ENCODE measurements around the gene MTMR10. TPM values are rescaled to one million over a fixed set of nuclear protein-coding genes. Genes with fewer than 3 reads are reported as not detected.

Gene MTMR10
- total and polyA plus RNA-seq, 2 donors = 17.2 to 19.8 TPM

- no peak overlapping the region for H3K4me3 ChIP-seq (ENCODE audit: low read length in 2 of 2)
- H3K27ac ChIP-seq (ENCODE audit: low read depth in 1 of 2, low read length in 1 of 2) = no peak overlapping the region
- H3K9me3 ChIP-seq (ENCODE audit: control insufficient read depth in 2 of 2, insufficient read depth in 1 of 2, low read length in 1 of 2) = peaks cover 0 to 3% of the 10 kb centered on the region in 2 donors
- no peaks in the 10 kb centered on the region for H3K4me1 ChIP-seq (ENCODE audit: control insufficient read depth in 2 of 2, insufficient read depth in 2 of 2, low read length in 2 of 2)
- H3K27me3 ChIP-seq (ENCODE audit: control insufficient read depth in 2 of 2, insufficient read depth in 1 of 2, low read length in 1 of 2) = no peaks in the 10 kb centered on the region
- 99% methylated on average over 1 of the region's 1 CpG for WGBS
- peaks cover 63 to 82% of the 10 kb centered on the region in 2 donors for H3K36me3 ChIP-seq (ENCODE audit: control insufficient read depth in 2 of 2, insufficient read depth in 2 of 2, low read length in 1 of 2)
- no peak for DNase-seq (ENCODE audit: low read depth in 6 of 9, low spot score in 9 of 9)
These were observed 36.8 kb downstream of the MTMR10 start for GRCh38 chr15:30954674-30955073.

DNA sequence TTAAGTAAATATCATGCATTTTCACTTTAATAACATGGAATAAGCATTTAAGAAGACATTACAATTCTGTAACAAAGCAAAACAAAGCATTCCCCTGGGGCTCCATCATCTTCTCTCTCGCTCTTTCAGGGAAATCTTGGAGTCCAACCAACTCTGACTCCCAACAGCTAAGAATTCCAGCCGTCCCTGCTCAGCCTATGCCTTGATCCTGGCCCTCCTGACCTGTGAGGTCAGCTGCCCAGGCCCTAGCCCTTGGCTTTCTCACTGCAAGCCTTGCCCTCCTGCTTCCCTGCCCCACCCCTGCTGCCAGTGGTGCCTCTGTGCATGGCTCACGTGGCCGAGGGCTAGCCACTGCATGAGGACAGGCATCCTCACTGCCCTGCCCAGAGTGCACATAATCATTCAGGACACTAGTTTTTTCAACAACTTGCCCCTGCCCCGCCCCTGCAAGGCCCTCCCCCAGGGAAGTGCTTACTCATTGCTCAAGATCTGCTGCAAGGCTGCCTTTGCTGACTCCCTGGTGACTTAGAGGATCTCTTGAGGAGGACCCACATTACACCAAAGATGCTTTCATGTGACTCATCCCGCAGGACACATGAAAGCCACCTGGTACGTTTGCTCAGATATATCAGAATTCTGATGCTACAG, 37.6 kb downstream of the MTMR10 start:
- peaks cover 59 to 82% of the 10 kb centered on the region in 2 donors for H3K36me3 ChIP-seq (ENCODE audit: control insufficient read depth in 2 of 2, insufficient read depth in 2 of 2, low read length in 1 of 2)
- no peak for DNase-seq (ENCODE audit: low read depth in 6 of 9, low spot score in 9 of 9)
- peaks cover 0 to 3% of the 10 kb centered on the region in 2 donors for H3K9me3 ChIP-seq (ENCODE audit: control insufficient read depth in 2 of 2, insufficient read depth in 1 of 2, low read length in 1 of 2)
- H3K4me1 ChIP-seq (ENCODE audit: control insufficient read depth in 2 of 2, insufficient read depth in 2 of 2, low read length in 2 of 2) = no peaks in the 10 kb centered on the region
- H3K27me3 ChIP-seq (ENCODE audit: control insufficient read depth in 2 of 2, insufficient read depth in 1 of 2, low read length in 1 of 2) = no peaks in the 10 kb centered on the region
- H3K27ac ChIP-seq (ENCODE audit: low read depth in 1 of 2, low read length in 1 of 2) = no peak overlapping the region
- 91% methylated on average over 7 of the region's 7 CpGs for WGBS
- H3K4me3 ChIP-seq (ENCODE audit: low read length in 2 of 2) = no peak overlapping the region

DNA sequence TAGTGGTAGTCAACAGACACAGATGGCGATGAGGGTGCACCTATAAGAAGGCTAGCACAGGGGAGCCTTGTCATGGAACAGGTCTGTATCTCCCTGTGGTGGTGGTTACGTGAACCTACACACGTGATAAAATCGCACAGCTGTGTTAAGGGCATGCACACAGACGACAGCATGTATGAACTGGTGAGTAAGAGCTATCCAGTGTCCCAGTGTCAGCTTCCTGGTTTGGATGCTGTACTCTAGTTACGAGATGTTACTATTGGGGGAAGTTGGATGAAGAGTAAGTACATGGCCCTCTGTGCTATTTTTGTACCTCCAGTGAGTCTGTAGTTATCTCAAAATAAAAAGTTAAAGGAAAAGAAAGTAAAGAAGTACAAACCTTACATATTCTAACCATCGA, 38.2 kb downstream of the MTMR10 start:
- peaks cover 55 to 83% of the 10 kb centered on the region in 2 donors for H3K36me3 ChIP-seq (ENCODE audit: control insufficient read depth in 2 of 2, insufficient read depth in 2 of 2, low read length in 1 of 2)
- H3K9me3 ChIP-seq (ENCODE audit: control insufficient read depth in 2 of 2, insufficient read depth in 1 of 2, low read length in 1 of 2) = peaks cover 0 to 3% of the 10 kb centered on the region in 2 donors
- WGBS = 98% methylated on average over 7 of the region's 7 CpGs
- no peaks in the 10 kb centered on the region for H3K4me1 ChIP-seq (ENCODE audit: control insufficient read depth in 2 of 2, insufficient read depth in 2 of 2, low read length in 2 of 2)
- H3K27ac ChIP-seq (ENCODE audit: low read depth in 1 of 2, low read length in 1 of 2) = no peak overlapping the region
- no peak overlapping the region for H3K4me3 ChIP-seq (ENCODE audit: low read length in 2 of 2)
- H3K27me3 ChIP-seq (ENCODE audit: control insufficient read depth in 2 of 2, insufficient read depth in 1 of 2, low read length in 1 of 2) = no peaks in the 10 kb centered on the region
- DNase-seq (ENCODE audit: low read depth in 6 of 9, low spot score in 9 of 9) = no peak

DNA sequence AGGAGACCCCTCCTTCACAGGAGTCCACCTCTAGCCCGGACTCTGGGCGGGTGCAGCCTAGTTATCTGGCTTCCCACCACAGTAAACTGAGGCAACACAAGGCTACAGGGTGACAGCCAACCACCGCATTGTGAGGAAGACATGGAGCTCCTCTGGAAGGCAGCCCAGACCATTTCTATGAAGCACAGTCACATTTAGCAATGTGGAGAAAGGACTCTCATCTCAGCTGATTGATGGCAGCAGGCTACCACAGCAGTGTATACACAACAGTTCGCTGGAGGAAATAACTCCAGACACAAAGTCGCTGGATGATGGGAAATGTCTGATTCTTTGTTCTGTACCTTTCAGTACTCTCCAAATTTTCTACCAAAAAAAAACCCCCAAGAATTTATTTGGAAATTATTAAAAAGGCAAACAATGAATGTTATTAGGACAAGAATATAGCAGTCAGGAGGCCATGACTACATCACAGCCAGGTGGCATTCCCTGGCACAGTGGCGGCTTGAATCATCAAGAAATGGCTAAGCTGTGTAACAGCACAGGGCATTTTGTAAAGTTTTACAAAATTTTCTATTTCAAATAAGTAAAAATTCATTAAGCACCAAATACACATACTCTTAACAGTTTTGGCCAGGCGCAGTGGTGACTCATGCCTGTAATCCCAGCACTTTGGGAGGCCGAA, 47.6 kb downstream of the MTMR10 start:
- Histone ChIP-seq H3K9me3 (ENCODE audit: control insufficient read depth in 2 of 2, insufficient read depth in 1 of 2, low read length in 1 of 2) (no peaks in the 10 kb centered on the region), H3K4me3 (ENCODE audit: low read length in 2 of 2) (no peak overlapping the region), H3K27ac (ENCODE audit: low read depth in 1 of 2, low read length in 1 of 2) (no peak overlapping the region), H3K27me3 (ENCODE audit: control insufficient read depth in 2 of 2, insufficient read depth in 1 of 2, low read length in 1 of 2) (no peaks in the 10 kb centered on the region), H3K4me1 (ENCODE audit: control insufficient read depth in 2 of 2, insufficient read depth in 2 of 2, low read length in 2 of 2) (no peaks in the 10 kb centered on the region), H3K36me3 (ENCODE audit: control insufficient read depth in 2 of 2, insufficient read depth in 2 of 2, low read length in 1 of 2) (peaks cover 65 to 82% of the 10 kb centered on the region in 2 donors)
- 97% methylated on average over 8 of the region's 8 CpGs for WGBS
- DNase-seq (ENCODE audit: low read depth in 6 of 9, low spot score in 9 of 9) = no peak

DNA sequence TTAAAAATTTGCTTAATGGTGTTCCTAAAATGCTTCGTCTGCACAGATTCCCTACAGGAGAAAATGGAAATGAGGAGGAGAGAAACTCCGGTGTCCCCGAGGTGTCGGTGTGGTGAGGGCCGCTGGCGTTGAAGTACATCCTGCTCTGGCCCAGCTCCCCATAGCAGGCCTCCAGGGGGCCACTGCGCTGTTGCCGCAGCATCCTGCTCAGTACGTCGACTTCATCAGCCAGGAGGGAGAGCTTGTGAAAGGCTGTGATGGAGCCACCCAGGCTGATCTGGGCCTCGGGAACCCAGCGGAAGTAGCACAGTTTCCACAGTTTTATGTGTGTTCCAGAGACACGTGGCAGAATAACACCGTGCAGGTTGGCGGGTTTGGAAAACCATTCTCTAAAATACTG, 49.9 kb downstream of the MTMR10 start:
- no peak for DNase-seq (ENCODE audit: low read depth in 6 of 9, low spot score in 9 of 9)
- no peaks in the 10 kb centered on the region for H3K27me3 ChIP-seq (ENCODE audit: control insufficient read depth in 2 of 2, insufficient read depth in 1 of 2, low read length in 1 of 2)
- peaks cover 63 to 76% of the 10 kb centered on the region in 2 donors for H3K36me3 ChIP-seq (ENCODE audit: control insufficient read depth in 2 of 2, insufficient read depth in 2 of 2, low read length in 1 of 2)
- H3K27ac ChIP-seq (ENCODE audit: low read depth in 1 of 2, low read length in 1 of 2) = no peak overlapping the region
- H3K4me3 ChIP-seq (ENCODE audit: low read length in 2 of 2) = no peak overlapping the region
- WGBS = 97% methylated on average over 15 of the region's 15 CpGs
- no peaks in the 10 kb centered on the region for H3K9me3 ChIP-seq (ENCODE audit: control insufficient read depth in 2 of 2, insufficient read depth in 1 of 2, low read length in 1 of 2)
- H3K4me1 ChIP-seq (ENCODE audit: control insufficient read depth in 2 of 2, insufficient read depth in 2 of 2, low read length in 2 of 2) = no peaks in the 10 kb centered on the region

DNA sequence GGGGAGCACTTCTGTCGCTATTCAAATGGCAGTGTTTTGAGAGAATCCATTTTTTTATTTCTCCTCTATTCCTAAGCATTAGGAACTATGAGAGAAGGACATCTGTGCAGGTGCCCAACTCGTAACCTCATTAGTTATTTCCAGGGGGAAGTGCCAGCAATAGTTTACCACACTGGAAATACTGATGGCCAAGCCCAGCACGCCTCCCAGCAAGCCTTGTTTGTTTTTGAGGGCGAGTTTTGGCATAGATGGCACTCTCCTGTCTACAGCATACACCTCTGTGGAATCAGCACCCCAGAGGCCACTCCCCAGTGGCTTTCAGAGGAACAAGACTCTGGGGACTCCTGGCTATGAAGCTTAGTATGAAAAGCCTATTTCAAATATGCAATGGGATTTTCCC, 51.1 kb downstream of the MTMR10 start:
- Histone ChIP-seq H3K36me3 (ENCODE audit: control insufficient read depth in 2 of 2, insufficient read depth in 2 of 2, low read length in 1 of 2) (peaks cover 52 to 68% of the 10 kb centered on the region in 2 donors), H3K27me3 (ENCODE audit: control insufficient read depth in 2 of 2, insufficient read depth in 1 of 2, low read length in 1 of 2) (no peaks in the 10 kb centered on the region), H3K9me3 (ENCODE audit: control insufficient read depth in 2 of 2, insufficient read depth in 1 of 2, low read length in 1 of 2) (no peaks in the 10 kb centered on the region), H3K4me1 (ENCODE audit: control insufficient read depth in 2 of 2, insufficient read depth in 2 of 2, low read length in 2 of 2) (no peaks in the 10 kb centered on the region), H3K27ac (ENCODE audit: low read depth in 1 of 2, low read length in 1 of 2) (no peak overlapping the region), H3K4me3 (ENCODE audit: low read length in 2 of 2) (no peak overlapping the region)
- no peak for DNase-seq (ENCODE audit: low read depth in 6 of 9, low spot score in 9 of 9)
- 97% methylated on average over 4 of the region's 4 CpGs for WGBS

DNA sequence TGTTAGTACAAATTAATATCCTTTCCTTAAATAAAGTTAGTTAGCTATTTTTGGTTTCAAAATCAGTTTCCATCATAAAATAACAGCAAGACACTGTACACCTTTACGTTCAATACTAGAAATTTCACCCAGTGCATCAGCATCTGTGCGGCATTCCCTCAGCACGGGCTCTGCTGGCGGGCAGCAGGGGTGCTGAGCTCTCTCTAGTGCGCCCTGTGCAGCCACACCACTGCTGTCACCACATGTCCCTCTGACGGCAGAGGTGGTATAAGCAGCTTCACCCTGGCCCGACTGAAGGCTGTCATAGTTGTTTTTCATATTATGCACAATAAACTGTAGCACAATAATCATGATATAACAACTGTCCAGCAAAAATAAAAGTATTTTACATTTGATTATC, 52.3 kb downstream of the MTMR10 start:
- Histone ChIP-seq H3K4me3 (ENCODE audit: low read length in 2 of 2) (no peak overlapping the region), H3K36me3 (ENCODE audit: control insufficient read depth in 2 of 2, insufficient read depth in 2 of 2, low read length in 1 of 2) (peaks cover 43 to 69% of the 10 kb centered on the region in 2 donors), H3K9me3 (ENCODE audit: control insufficient read depth in 2 of 2, insufficient read depth in 1 of 2, low read length in 1 of 2) (no peaks in the 10 kb centered on the region), H3K4me1 (ENCODE audit: control insufficient read depth in 2 of 2, insufficient read depth in 2 of 2, low read length in 2 of 2) (no peaks in the 10 kb centered on the region), H3K27me3 (ENCODE audit: control insufficient read depth in 2 of 2, insufficient read depth in 1 of 2, low read length in 1 of 2) (no peaks in the 10 kb centered on the region), H3K27ac (ENCODE audit: low read depth in 1 of 2, low read length in 1 of 2) (no peak overlapping the region)
- WGBS = 99% methylated on average over 7 of the region's 7 CpGs
- DNase-seq (ENCODE audit: low read depth in 6 of 9, low spot score in 9 of 9) = no peak

DNA sequence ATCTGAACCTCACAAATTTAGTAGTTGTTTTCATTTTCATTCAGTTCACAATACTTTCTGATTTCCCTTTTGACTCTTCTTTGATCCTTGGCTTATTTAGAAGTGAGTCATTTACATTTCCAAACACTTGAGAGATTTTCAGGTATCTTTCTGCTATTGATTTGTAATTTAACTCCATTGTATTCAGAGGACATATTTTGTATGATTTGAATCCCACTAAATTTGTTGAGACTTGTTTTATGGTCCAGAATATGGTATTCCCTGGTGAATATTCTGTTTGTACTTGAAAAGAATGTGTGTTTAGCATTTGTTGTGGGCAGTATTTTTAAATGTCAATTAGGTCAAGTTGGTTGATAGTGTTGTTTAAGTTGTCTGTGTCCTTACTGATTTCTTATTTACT, 58.1 kb downstream of the MTMR10 start:
- H3K27me3 ChIP-seq (ENCODE audit: control insufficient read depth in 2 of 2, insufficient read depth in 1 of 2, low read length in 1 of 2) = no peaks in the 10 kb centered on the region
- H3K9me3 ChIP-seq (ENCODE audit: control insufficient read depth in 2 of 2, insufficient read depth in 1 of 2, low read length in 1 of 2) = no peaks in the 10 kb centered on the region
- H3K4me1 ChIP-seq (ENCODE audit: control insufficient read depth in 2 of 2, insufficient read depth in 2 of 2, low read length in 2 of 2) = no peaks in the 10 kb centered on the region
- H3K27ac ChIP-seq (ENCODE audit: low read depth in 1 of 2, low read length in 1 of 2) = no peak overlapping the region
- no peak for DNase-seq (ENCODE audit: low read depth in 6 of 9, low spot score in 9 of 9)
- H3K4me3 ChIP-seq (ENCODE audit: low read length in 2 of 2) = no peak overlapping the region
- peaks cover 24 to 42% of the 10 kb centered on the region in 2 donors for H3K36me3 ChIP-seq (ENCODE audit: control insufficient read depth in 2 of 2, insufficient read depth in 2 of 2, low read length in 1 of 2)

DNA sequence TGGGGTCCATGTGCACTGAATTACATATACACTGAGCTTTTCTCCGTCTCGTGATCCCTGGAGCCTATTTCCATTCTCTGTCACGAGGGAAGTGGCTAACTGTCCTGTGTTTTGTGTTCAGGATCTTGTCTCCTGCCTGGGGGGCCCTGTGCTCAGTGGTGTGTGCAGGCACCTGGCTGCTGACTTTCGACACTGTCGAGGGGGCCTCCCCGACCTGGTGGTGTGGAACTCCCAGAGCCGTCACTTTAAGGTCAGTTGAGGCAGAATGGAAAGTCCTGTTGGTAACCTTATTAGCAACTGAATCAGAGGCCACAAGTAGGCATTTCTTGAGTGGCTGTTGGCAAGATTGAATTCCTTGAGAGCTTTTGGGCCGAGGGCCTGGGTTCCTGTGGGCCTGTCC, 61.0 kb downstream of the MTMR10 start:
- WGBS = over 99% methylated on average over 8 of the region's 8 CpGs
- Histone ChIP-seq H3K27ac (ENCODE audit: low read depth in 1 of 2, low read length in 1 of 2) (no peak overlapping the region), H3K36me3 (ENCODE audit: control insufficient read depth in 2 of 2, insufficient read depth in 2 of 2, low read length in 1 of 2) (peaks cover 43 to 44% of the 10 kb centered on the region in 2 donors), H3K9me3 (ENCODE audit: control insufficient read depth in 2 of 2, insufficient read depth in 1 of 2, low read length in 1 of 2) (no peaks in the 10 kb centered on the region), H3K4me1 (ENCODE audit: control insufficient read depth in 2 of 2, insufficient read depth in 2 of 2, low read length in 2 of 2) (no peaks in the 10 kb centered on the region), H3K27me3 (ENCODE audit: control insufficient read depth in 2 of 2, insufficient read depth in 1 of 2, low read length in 1 of 2) (no peaks in the 10 kb centered on the region), H3K4me3 (ENCODE audit: low read length in 2 of 2) (no peak overlapping the region)
- DNase-seq (ENCODE audit: low read depth in 6 of 9, low spot score in 9 of 9) = no peak

All from thymus (tissue), 11 donors.